PFSK-1 (cell line): Measurements from ENCODE around the gene PCDHA8.

ENCODE experiments used
- FOXP2 ChIP-seq: optimal IDR thresholded peaks from 2 replicates; pipeline ENCODE3; 2011; ENCODE audit warnings: borderline replicate concordance, control low read depth, inconsistent platforms; ENCODE audit not compliant: insufficient read depth; ENCODE audit errors: extremely low read length, extremely low read depth
- POLR2AphosphoS5 ChIP-seq: IDR thresholded peaks from 2 replicates; pipeline ENCODE4 v1.6.1; 2012; ENCODE audit warnings: low read depth, mild to moderate bottlenecking, control low read depth, low read length, moderate library complexity
- REST ChIP-seq, 2 experiments: IDR thresholded peaks; 2 replicates each; pipeline versions ENCODE4 v1.6.1 to v1.8.0; 2011 to 2012; ENCODE audit warnings: low read depth in 2 of 2, low read length in 2 of 2, control low read depth in 1 of 2, inconsistent platforms in 1 of 2, mild to moderate bottlenecking in 1 of 2, moderate library complexity in 1 of 2; ENCODE audit not compliant: insufficient read depth in 1 of 2
- SIN3A ChIP-seq: IDR thresholded peaks from 2 replicates; pipeline ENCODE4 v1.6.1; 2012; ENCODE audit warnings: mild to moderate bottlenecking, low read length, moderate library complexity, borderline replicate concordance; ENCODE audit not compliant: insufficient read depth
- TAF1 ChIP-seq: IDR thresholded peaks from 2 replicates; pipeline ENCODE4 v1.6.1; 2012; ENCODE audit warnings: low read length, control low read depth, borderline replicate concordance; ENCODE audit not compliant: insufficient read depth

Gene PCDHA8

GRCh38 chr5:140870221-140871201, 29.5 kb downstream of the PCDHA8 start:
- TF ChIP-seq REST (IDR thresholded peaks at IDR 0.05; ENCODE audit: insufficient read depth in 1 of 2, low read depth in 2 of 2, low read length in 2 of 2) (0 out of 4 replicates have a peak, but pooled peaks of 1 of the 2 experiments have one; percentile 66), TAF1 (no peak)

GRCh38 chr5:140875085-140876065, 34.4 kb downstream of the PCDHA8 start, which contains the start of gene PCDHA12:
Gene PCDHA12 (plus strand): TSS chr5:140875308. CDS start chr5:140875473, 165 bp downstream.
- no peak for TF ChIP-seq TAF1
- no peak for TF ChIP-seq REST (IDR thresholded peaks at IDR 0.05; ENCODE audit: insufficient read depth in 1 of 2, low read depth in 2 of 2, low read length in 2 of 2)
- no peak for TF ChIP-seq POLR2AphosphoS5
- TF ChIP-seq FOXP2, result no peak
- no peak for TF ChIP-seq SIN3A

- TF ChIP-seq REST (IDR thresholded peaks at IDR 0.05; ENCODE audit: insufficient read depth in 1 of 2, low read depth in 2 of 2, low read length in 2 of 2), result peak in 1 of 2 experiments; percentile 35; a peak in 1 of 4 replicates
Observed at GRCh38 chr5:140876541-140877261, 35.7 kb downstream of the PCDHA8 start.

GRCh38 chr5:140877262-140877581, 36.2 kb downstream of the PCDHA8 start:
- no peak for TF ChIP-seq TAF1
- TF ChIP-seq SIN3A, result no peak
- no peak for TF ChIP-seq REST (IDR thresholded peaks at IDR 0.05; ENCODE audit: insufficient read depth in 1 of 2, low read depth in 2 of 2, low read length in 2 of 2)
- TF ChIP-seq FOXP2, result no peak
- TF ChIP-seq POLR2AphosphoS5, result no peak
